Raji (cell line): ENCODE results near the gene CLEC11A.

Source experiments
- POLR2A ChIP-seq: IDR thresholded peaks from 2 replicates; pipeline ENCODE4 v1.6.1; 2011; ENCODE audit warnings: low read depth, low read length, control low read depth; ENCODE audit not compliant: insufficient read depth

CLEC11A gene

DNA sequence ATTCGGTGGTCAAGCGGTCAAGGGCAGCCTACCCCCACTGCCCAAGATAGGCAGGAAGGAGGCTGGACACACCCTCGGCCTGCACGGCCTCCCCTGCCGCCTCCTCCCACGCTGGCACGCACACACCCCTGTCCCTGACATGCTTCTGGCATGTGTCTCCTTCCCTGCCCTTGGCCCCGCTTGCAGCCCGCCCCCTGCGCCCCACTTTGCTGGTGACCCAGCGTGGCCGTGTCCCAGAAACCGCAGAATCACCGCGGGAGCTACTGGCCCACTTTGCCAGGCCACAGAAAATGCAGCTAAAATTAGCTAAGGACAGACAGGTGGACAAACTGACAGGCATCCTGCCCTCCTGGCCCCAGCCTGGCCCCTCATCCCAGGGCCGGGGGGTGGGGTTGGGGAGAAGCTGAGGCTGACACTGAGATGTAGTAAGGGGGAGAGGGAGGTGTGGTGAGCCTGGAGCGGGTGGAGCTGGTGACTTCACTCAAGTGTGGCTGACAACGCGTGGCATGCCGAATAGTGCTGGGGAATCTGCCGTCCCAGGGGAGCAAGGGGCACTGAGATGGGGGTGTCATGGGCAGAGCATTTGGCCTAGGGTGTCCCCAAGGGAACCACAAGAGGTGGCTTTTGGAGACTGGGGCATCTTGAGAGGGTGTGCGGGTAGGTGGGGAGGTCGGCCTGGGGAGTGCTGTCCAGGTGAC is 6.0 kb upstream of the CLEC11A start:
- TF ChIP-seq POLR2A, result no peak

GRCh38 chr19:50717891-50718254 is 5.3 kb upstream of the CLEC11A start:
- TF ChIP-seq POLR2A, result no peak

GRCh38 chr19:50718255-50719118 is 4.7 kb upstream of the CLEC11A start:
- no peak for TF ChIP-seq POLR2A

DNA sequence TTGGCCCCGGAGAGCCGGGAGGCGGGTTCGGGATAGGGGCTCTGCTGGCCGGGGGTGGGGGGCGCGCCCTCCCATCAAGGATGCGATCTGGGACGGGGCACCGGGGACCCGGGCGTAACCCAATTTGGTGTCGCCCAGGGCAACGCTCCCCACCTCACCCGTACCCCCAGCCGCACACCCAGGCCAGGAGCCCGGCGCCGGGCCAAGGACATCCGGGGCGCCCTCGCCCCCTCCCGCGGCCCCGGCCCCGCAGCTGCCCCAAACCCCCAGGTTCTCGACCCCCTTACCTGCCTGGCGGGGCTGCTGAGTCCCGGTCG is 4.1 kb upstream of the CLEC11A start:
- no peak for TF ChIP-seq POLR2A

GRCh38 chr19:50719566-50719965 is 3.6 kb upstream of the CLEC11A start, which contains the start of gene SHANK1:
Gene SHANK1, minus strand, starts transcription at chr19:50719802. Its CDS starts 2,883 bp downstream, at chr19:50716919.
- TF ChIP-seq POLR2A, result no peak

DNA sequence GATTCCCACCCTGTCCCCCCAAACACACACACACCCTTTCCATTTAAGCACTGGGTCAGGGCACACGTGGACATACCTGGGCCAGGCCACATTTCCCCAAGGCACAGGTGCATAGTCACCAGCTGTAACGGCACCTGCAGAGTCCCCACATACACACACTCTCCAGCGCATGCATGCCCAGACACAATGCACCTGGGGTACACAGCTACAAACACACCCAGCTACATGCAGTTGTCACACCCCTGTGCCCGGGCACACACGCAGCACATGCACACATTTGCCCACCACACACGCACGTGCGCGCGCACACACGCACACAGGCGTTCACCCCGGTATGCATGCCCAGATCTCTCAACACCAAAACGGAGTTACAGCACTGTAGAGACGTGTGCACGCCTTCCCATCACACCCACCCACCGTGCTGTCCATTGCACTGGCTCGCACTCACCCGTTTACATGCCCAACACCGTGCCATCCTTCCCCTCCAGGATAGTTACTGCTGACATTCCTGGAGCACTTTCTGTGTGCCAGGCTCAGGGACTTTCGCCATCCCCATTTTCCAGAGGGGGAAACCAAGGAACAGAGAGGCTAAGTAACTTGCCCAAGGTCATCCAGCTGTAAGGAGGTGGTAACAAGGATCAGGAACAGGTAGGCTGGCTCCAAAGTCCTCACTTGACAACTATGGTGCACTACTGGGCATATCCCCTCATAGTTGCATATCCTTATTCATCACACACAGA is 2.8 kb upstream of the CLEC11A start:
- TF ChIP-seq POLR2A, result no peak

- TF ChIP-seq POLR2A, result no peak
These were observed 2.2 kb upstream of the CLEC11A start for GRCh38 chr19:50720921-50721381.

DNA sequence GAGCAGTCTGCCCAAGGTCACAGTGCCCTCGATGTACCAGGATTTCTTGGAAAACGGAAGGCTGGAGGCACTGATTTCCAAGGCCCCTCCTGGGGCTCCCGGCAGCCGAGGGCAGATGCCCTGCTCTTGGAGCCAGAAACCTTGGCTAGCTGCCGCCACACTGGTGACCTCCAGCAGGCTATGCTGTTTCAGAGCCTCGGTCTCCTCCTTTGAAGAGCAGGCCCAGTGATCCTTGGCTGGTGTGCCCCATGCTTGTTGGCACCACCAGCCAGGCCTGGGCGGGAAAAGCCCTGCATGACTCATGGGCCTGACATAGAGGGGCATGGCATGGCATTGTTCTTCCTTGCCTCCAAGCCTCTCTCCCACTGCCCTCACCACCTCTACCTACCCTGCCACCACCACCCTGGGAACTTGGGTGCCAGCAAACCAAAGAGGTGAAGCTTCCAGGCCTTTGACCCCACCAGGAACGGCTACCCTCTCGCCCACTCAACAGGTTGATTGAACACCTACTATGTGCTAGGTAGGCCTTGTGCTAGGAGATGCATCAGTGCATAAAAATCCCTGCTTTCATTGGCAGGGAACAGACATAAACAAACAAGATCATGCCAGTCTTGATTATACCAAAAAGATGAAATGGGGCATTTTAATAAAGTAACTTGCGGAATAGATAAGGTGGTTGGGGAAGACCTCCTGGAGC is 1.6 kb upstream of the CLEC11A start:
- TF ChIP-seq POLR2A, result no peak

DNA sequence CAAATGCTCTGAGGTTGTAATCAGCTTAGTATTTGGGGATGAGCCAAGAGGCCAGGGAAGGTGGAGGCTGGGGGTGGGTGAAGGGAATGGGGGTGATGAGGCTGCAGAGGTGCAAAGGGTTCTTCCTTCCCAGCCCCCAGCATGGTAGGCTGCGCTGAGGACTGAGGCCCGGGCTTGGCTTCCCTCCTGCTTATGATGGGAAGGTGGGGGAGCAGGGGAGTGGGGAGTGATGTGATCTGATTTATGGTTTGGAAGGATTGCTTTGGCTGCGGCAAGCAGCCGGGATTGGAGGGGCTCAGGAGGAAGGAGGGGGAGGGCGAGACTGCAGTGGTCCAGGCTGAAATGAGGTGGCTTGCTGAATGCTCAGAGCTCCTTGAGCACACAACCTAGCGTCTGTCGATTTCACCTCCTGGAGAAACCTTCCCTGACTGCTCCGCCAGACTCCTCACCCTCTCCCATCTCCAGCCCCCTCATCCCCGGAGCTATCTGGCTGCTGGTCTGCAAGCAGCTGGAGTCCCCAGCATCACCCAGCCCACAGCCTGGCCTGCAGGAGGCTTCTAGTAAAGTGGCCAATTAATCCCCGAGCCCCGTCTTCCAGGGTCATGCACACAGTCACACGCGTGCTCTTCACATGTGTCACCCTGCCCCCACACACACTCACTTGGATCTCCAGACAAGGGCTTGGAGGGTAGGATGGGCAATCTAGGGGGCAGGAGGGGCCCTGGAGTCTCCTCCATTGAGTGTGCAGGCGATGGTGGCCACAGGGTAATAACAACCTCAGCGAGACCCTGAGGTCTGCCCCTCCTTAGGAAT is 757 bp upstream of the CLEC11A start:
- no peak for TF ChIP-seq POLR2A

GRCh38 chr19:50723735-50724521 is 764 bp downstream of the CLEC11A start:
- peak; percentile 69 for TF ChIP-seq POLR2A

GRCh38 chr19:50724522-50725217 is 1.5 kb downstream of the CLEC11A start:
- peak; percentile 98 for TF ChIP-seq POLR2A

DNA sequence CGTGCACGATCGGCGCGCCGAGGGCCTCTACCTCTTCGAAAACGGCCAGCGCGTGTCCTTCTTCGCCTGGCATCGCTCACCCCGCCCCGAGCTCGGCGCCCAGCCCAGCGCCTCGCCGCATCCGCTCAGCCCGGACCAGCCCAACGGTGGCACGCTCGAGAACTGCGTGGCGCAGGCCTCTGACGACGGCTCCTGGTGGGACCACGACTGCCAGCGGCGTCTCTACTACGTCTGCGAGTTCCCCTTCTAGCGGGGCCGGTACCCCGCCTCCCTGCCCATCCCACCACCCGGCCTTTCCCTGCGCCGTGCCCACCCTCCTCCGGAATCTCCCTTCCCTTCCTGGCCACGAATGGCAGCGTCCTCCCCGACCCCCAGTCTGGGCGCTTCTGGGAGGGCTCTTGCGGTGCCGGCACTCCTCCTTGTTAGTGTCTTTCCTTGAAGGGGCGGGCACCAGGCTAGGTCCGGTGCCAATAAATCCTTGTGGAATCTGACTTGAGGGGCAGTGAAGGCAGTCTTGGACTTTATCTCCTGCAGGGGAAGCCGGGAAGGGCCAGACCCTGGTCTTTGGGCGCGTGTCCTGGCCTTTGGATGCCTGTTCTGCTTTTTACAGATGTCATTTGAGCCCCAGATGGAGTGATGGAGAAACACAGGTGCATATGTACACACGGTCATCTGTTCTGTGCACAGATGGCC is 2.2 kb downstream of the CLEC11A start:
- TF ChIP-seq POLR2A, result no peak
